ENCODE results near the gene OXA1L. TPM values are rescaled to one million over a fixed set of nuclear protein-coding genes. Genes with fewer than 3 reads are reported as not detected.

Gene OXA1L
- total and polyA plus RNA-seq, 2 of the 13 experiments (the other 11 are each of a cell fraction or from before 2014, with no cell fraction given) = 230 to 589 TPM

- TF ChIP-seq, protein P1, sequence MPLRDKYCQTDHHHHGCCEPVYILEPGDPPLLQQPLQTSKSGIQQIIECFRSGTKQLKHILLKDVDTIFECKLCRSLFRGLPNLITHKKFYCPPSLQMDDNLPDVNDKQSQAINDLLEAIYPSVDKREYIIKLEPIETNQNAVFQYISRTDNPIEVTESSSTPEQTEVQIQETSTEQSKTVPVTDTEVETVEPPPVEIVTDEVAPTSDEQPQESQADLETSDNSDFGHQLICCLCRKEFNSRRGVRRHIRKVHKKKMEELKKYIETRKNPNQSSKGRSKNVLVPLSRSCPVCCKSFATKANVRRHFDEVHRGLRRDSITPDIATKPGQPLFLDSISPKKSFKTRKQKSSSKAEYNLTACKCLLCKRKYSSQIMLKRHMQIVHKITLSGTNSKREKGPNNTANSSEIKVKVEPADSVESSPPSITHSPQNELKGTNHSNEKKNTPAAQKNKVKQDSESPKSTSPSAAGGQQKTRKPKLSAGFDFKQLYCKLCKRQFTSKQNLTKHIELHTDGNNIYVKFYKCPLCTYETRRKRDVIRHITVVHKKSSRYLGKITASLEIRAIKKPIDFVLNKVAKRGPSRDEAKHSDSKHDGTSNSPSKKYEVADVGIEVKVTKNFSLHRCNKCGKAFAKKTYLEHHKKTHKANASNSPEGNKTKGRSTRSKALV (CRISPR knock-in tag; IDR thresholded peaks at IDR 0.05) = peak; percentile 63; the same call in 1 of the 2 replicates
- TF ChIP-seq ZBTB21 (CRISPR knock-in tag; IDR thresholded peaks at IDR 0.05) = peak; percentile 76
- TF ChIP-seq GMEB1 (CRISPR knock-in tag; IDR thresholded peaks at IDR 0.05; ENCODE audit: borderline replicate concordance) = peak; percentile 83
- peak; percentile 79 for TF ChIP-seq ZNF441 (CRISPR knock-in tag; IDR thresholded peaks at IDR 0.05; ENCODE audit: borderline replicate concordance)
- TF ChIP-seq ZNF282 (IDR thresholded peaks at IDR 0.05; ENCODE audit: partially characterized antibody) = no peak
- no peak for TF ChIP-seq IKZF1 (IDR thresholded peaks at IDR 0.05)
- TF ChIP-seq, protein P2, sequence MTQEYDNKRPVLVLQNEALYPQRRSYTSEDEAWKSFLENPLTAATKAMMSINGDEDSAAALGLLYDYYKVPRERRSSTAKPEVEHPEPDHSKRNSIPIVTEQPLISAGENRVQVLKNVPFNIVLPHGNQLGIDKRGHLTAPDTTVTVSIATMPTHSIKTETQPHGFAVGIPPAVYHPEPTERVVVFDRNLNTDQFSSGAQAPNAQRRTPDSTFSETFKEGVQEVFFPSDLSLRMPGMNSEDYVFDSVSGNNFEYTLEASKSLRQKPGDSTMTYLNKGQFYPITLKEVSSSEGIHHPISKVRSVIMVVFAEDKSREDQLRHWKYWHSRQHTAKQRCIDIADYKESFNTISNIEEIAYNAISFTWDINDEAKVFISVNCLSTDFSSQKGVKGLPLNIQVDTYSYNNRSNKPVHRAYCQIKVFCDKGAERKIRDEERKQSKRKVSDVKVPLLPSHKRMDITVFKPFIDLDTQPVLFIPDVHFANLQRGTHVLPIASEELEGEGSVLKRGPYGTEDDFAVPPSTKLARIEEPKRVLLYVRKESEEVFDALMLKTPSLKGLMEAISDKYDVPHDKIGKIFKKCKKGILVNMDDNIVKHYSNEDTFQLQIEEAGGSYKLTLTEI (CRISPR knock-in tag; conservative IDR thresholded peaks at IDR 0.05) = no peak
- peak; percentile 99 for TF ChIP-seq ZNF230 (CRISPR knock-in tag; IDR thresholded peaks at IDR 0.05)
- no peak; the same call in 1 of the 2 replicates for TF ChIP-seq MBD4 (IDR thresholded peaks at IDR 0.05; ENCODE audit: borderline replicate concordance, low read length)
- TF ChIP-seq ZNF629 (CRISPR knock-in tag; conservative IDR thresholded peaks at IDR 0.05) = peak; percentile 14; the same call in 1 of the 2 replicates
- TF ChIP-seq, protein P3, sequence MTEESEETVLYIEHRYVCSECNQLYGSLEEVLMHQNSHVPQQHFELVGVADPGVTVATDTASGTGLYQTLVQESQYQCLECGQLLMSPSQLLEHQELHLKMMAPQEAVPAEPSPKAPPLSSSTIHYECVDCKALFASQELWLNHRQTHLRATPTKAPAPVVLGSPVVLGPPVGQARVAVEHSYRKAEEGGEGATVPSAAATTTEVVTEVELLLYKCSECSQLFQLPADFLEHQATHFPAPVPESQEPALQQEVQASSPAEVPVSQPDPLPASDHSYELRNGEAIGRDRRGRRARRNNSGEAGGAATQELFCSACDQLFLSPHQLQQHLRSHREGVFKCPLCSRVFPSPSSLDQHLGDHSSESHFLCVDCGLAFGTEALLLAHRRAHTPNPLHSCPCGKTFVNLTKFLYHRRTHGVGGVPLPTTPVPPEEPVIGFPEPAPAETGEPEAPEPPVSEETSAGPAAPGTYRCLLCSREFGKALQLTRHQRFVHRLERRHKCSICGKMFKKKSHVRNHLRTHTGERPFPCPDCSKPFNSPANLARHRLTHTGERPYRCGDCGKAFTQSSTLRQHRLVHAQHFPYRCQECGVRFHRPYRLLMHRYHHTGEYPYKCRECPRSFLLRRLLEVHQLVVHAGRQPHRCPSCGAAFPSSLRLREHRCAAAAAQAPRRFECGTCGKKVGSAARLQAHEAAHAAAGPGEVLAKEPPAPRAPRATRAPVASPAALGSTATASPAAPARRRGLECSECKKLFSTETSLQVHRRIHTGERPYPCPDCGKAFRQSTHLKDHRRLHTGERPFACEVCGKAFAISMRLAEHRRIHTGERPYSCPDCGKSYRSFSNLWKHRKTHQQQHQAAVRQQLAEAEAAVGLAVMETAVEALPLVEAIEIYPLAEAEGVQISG (CRISPR knock-in tag; IDR thresholded peaks at IDR 0.05) = peak; percentile 94
- peak; percentile 85 for TF ChIP-seq TEAD3 (CRISPR knock-in tag; optimal IDR thresholded peaks at IDR 0.05; ENCODE audit: borderline replicate concordance)
- peak; percentile 96; the same call in 1 of the 2 replicates for TF ChIP-seq IRX3 (CRISPR knock-in tag; IDR thresholded peaks at IDR 0.05; ENCODE audit: borderline replicate concordance, low read depth)
- TF ChIP-seq ATF7 (IDR thresholded peaks at IDR 0.05) = no peak
- TF ChIP-seq ATF7 (CRISPR knock-in tag; IDR thresholded peaks at IDR 0.05) = peak; percentile 82
- TF ChIP-seq, protein P4, sequence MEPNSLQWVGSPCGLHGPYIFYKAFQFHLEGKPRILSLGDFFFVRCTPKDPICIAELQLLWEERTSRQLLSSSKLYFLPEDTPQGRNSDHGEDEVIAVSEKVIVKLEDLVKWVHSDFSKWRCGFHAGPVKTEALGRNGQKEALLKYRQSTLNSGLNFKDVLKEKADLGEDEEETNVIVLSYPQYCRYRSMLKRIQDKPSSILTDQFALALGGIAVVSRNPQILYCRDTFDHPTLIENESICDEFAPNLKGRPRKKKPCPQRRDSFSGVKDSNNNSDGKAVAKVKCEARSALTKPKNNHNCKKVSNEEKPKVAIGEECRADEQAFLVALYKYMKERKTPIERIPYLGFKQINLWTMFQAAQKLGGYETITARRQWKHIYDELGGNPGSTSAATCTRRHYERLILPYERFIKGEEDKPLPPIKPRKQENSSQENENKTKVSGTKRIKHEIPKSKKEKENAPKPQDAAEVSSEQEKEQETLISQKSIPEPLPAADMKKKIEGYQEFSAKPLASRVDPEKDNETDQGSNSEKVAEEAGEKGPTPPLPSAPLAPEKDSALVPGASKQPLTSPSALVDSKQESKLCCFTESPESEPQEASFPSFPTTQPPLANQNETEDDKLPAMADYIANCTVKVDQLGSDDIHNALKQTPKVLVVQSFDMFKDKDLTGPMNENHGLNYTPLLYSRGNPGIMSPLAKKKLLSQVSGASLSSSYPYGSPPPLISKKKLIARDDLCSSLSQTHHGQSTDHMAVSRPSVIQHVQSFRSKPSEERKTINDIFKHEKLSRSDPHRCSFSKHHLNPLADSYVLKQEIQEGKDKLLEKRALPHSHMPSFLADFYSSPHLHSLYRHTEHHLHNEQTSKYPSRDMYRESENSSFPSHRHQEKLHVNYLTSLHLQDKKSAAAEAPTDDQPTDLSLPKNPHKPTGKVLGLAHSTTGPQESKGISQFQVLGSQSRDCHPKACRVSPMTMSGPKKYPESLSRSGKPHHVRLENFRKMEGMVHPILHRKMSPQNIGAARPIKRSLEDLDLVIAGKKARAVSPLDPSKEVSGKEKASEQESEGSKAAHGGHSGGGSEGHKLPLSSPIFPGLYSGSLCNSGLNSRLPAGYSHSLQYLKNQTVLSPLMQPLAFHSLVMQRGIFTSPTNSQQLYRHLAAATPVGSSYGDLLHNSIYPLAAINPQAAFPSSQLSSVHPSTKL (CRISPR knock-in tag; IDR thresholded peaks at IDR 0.05) = peak; percentile 82
Measured at GRCh38 chr14:22766457-22767322, at the start of gene OXA1L (continued).

Data from HepG2 (cell line).